ENCODE measurements around the gene CENPQ. TPM values are rescaled to one million over a fixed set of nuclear protein-coding genes. Genes with fewer than 3 reads are reported as not detected.

Gene CENPQ
- total RNA-seq, 1 donor from 2014 or later = 13.1 TPM

DNA sequence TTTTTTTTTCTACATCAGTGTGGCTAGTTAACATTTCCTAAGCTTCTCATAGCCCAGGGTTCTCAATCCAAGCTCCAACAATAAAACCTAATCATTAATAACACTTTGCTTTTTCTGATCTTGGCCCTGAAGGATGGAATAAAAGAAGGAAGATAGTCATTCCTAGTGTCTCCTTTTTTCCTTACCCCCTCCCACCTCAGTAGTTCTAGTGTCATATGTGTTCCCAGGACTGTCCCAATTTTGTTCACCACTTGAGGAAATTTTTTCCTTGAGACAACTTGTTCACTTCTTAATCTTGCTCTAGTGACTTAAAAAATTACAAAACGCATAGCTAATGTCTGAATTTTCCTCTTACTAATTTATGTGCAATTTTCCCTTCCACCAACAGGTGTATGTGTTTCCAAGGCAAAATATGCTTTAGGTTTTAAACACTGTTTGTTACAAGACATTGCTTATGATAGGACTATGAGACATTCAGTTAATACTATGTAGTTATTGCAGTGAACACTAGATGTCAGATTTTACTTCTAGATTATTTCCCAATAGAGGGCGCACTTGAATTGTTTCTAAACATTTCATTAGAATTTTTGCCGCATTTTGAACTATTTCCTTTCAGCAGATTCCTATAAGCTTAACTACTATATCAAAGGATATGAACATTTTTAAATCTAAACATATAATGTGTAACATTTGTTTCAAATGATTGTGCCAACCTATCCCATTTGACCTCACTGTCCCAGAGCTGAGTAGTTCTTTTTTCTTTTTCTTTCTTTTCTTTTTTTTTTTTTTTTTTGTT lies 68.8 kb downstream of the CENPQ start:
- H3K36me3 Mint-ChIP-seq (ENCODE audit: low read depth) = no peaks in the 10 kb centered on the region
- TF ChIP-seq CTCF (conservative IDR thresholded peaks at IDR 0.05) = peak; percentile 92
- H3K4me3 Mint-ChIP-seq = peak overlapping the region; percentile 61
- DNase-seq (ENCODE audit: low read depth, low spot score) = no peak
- no peaks in the 10 kb centered on the region for H3K27me3 Mint-ChIP-seq (ENCODE audit: low read depth)
- H3K9me3 Mint-ChIP-seq = no peaks in the 10 kb centered on the region
- H3K27ac Mint-ChIP-seq (ENCODE audit: unreplicated experiment) = no peak overlapping the region
- no peaks in the 10 kb centered on the region for H3K4me1 Mint-ChIP-seq

GRCh38 chr6:49535795-49536194 lies 72.6 kb downstream of the CENPQ start:
- H3K36me3 Mint-ChIP-seq (ENCODE audit: low read depth) = no peaks in the 10 kb centered on the region
- TF ChIP-seq CTCF (conservative IDR thresholded peaks at IDR 0.05) = no peak

DNA sequence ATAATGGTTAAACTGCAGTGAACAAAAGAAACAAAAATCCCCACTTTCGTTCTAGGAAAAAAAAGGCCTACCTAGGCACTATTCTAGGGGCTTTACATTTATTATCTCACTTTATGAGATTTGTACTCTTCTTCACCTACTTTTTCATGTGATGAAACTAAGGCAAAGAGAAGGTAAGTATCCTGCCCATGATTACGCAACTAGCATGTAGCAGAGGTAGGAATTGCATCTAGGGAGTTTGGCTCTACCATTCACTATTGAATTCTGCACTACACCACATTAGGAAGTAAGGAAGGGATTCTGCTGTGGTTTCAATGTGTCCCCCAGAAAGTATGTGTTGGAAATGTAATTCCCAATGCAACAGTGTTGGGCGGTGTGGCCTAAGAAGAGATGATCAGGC lies 75.9 kb downstream of the CENPQ start:
- DNase-seq (ENCODE audit: low read depth, low spot score) = no peak
- Mint-ChIP-seq H3K36me3 (ENCODE audit: low read depth) (no peaks in the 10 kb centered on the region), H3K9me3 (no peaks in the 10 kb centered on the region), H3K27me3 (ENCODE audit: low read depth) (no peaks in the 10 kb centered on the region), H3K4me1 (peaks cover 4% of the 10 kb centered on the region), H3K27ac (ENCODE audit: unreplicated experiment) (no peak overlapping the region), H3K4me3 (no peak overlapping the region)
- TF ChIP-seq CTCF (conservative IDR thresholded peaks at IDR 0.05) = no peak

More at GRCh38 chr6:49535795-49536194, 72.6 kb downstream of the CENPQ start:
- no peaks in the 10 kb centered on the region for H3K27me3 Mint-ChIP-seq (ENCODE audit: low read depth)
- no peaks in the 10 kb centered on the region for H3K9me3 Mint-ChIP-seq
- no peaks in the 10 kb centered on the region for H3K4me1 Mint-ChIP-seq
- H3K27ac Mint-ChIP-seq (ENCODE audit: unreplicated experiment) = no peak overlapping the region
- no peak overlapping the region for H3K4me3 Mint-ChIP-seq
- no peak for DNase-seq (ENCODE audit: low read depth, low spot score)

GRCh38 chr6:49540614-49541013 lies 77.4 kb downstream of the CENPQ start:
- no peak for DNase-seq (ENCODE audit: low read depth, low spot score)
- H3K36me3 Mint-ChIP-seq (ENCODE audit: low read depth) = no peaks in the 10 kb centered on the region
- H3K27ac Mint-ChIP-seq (ENCODE audit: unreplicated experiment) = no peak overlapping the region

DNA sequence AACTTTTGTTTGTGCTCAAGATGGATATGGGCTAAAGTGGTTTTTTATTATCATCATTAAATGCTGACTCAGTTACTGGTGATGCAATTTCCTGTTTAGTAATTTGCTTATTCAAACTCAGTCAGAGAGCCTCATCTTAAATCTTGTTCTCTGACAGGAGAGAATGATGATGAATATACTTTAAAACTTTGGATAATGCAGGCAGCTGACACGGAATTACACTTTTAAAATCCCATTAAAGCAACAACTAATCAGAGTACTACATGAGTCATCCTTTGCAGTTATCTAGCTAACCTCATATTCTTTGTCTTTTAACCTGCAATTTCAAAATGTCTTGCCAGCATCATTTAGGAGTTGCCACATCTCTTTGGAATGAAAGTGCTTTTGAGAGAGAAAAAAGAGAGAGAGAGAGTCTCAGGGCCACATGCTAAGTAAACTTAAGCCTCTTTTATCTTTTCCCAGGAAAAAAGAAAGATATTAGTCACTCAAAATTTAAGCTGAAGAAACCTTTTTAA lies 78.1 kb downstream of the CENPQ start:
- DNase-seq (ENCODE audit: low read depth, low spot score) = no peak
- Mint-ChIP-seq H3K4me1 (peaks cover 4% of the 10 kb centered on the region), H3K36me3 (ENCODE audit: low read depth) (no peaks in the 10 kb centered on the region), H3K27ac (ENCODE audit: unreplicated experiment) (no peak overlapping the region), H3K4me3 (no peak overlapping the region), H3K9me3 (no peaks in the 10 kb centered on the region), H3K27me3 (ENCODE audit: low read depth) (no peaks in the 10 kb centered on the region)
- TF ChIP-seq CTCF (conservative IDR thresholded peaks at IDR 0.05) = no peak

More at GRCh38 chr6:49540614-49541013, 77.4 kb downstream of the CENPQ start:
- H3K4me1 Mint-ChIP-seq = peaks cover 4% of the 10 kb centered on the region
- TF ChIP-seq CTCF (conservative IDR thresholded peaks at IDR 0.05) = no peak
- no peaks in the 10 kb centered on the region for H3K27me3 Mint-ChIP-seq (ENCODE audit: low read depth)
- H3K4me3 Mint-ChIP-seq = no peak overlapping the region
- H3K9me3 Mint-ChIP-seq = no peaks in the 10 kb centered on the region
